NCI-H510A treated with DMSO at 0.1 percent for 48 hours (cell line): ENCODE data around the gene RNF208.
"Not testable (repeated sequence)": the region's sequence is repeated elsewhere in the genome, so short reads cannot be mapped to it uniquely, and the experiment has no call there.

Experiments used
- DNase-seq: peaks from one replicate; lab custom pipeline; 2025; lab: John Stamatoyannopoulos, UW

The RNF208 gene

GRCh38 chr9:137240318-137240840 lies 18.3 kb upstream of the RNF208 start:
- DNase-seq, result peak; percentile 31

- not testable (repeated sequence) for DNase-seq
Observed at GRCh38 chr9:137239541-137240200, 17.6 kb upstream of the RNF208 start.

GRCh38 chr9:137237759-137238726 lies 16.0 kb upstream of the RNF208 start:
- peak; percentile 56 for DNase-seq

- DNase-seq, result no peak
Observed at GRCh38 chr9:137236936-137237421, 14.9 kb upstream of the RNF208 start.

- DNase-seq, result peak; percentile 72
Observed at GRCh38 chr9:137236238-137236935, 14.3 kb upstream of the RNF208 start.

GRCh38 chr9:137235424-137236237 lies 13.6 kb upstream of the RNF208 start:
- no peak for DNase-seq

GRCh38 chr9:137234758-137235423 lies 12.9 kb upstream of the RNF208 start:
- no peak for DNase-seq

- DNase-seq, result no peak
Observed at GRCh38 chr9:137234055-137234697, 12.1 kb upstream of the RNF208 start.

- peak; percentile 31 for DNase-seq
Observed at GRCh38 chr9:137233143-137233980, 11.3 kb upstream of the RNF208 start.

- DNase-seq, result no peak
Observed at GRCh38 chr9:137232510-137232909, 10.5 kb upstream of the RNF208 start.

GRCh38 chr9:137232101-137232500 lies 10.1 kb upstream of the RNF208 start:
- no peak for DNase-seq

- DNase-seq, result no peak
Observed at GRCh38 chr9:137231372-137232039, 9.5 kb upstream of the RNF208 start.

GRCh38 chr9:137230705-137231371 lies 8.8 kb upstream of the RNF208 start, which contains the start of gene SLC34A3:
Gene SLC34A3, plus strand, starts transcription at chr9:137230901. Its CDS starts 802 bp downstream, at chr9:137231703.
- DNase-seq, result no peak

GRCh38 chr9:137229903-137230704 lies 8.1 kb upstream of the RNF208 start:
- no peak for DNase-seq

- DNase-seq, result no peak
Observed at GRCh38 chr9:137228968-137229896, 7.2 kb upstream of the RNF208 start.

GRCh38 chr9:137228506-137228967 lies 6.5 kb upstream of the RNF208 start:
- no peak for DNase-seq
